Activated T-helper 9 cell treated with anti-CD3 and anti-CD28 coated beads, Interleukin-2, amount 50 U/mL, for 16 hours (primary cell): ENCODE measurements around the gene AKIRIN2.
"Not testable (repeated sequence)": the region's sequence is repeated elsewhere in the genome, so short reads cannot be mapped to it uniquely, and the experiment has no call there.

Source experiments
- DNase-seq: peaks from one replicate; pipeline ENCODE4 v3.0.0-alpha.2; 2020; ENCODE audit warnings: low read depth

Gene AKIRIN2

GRCh38 chr6:87687296-87687695 lies 14.7 kb downstream of the AKIRIN2 start:
- no peak for DNase-seq

DNA sequence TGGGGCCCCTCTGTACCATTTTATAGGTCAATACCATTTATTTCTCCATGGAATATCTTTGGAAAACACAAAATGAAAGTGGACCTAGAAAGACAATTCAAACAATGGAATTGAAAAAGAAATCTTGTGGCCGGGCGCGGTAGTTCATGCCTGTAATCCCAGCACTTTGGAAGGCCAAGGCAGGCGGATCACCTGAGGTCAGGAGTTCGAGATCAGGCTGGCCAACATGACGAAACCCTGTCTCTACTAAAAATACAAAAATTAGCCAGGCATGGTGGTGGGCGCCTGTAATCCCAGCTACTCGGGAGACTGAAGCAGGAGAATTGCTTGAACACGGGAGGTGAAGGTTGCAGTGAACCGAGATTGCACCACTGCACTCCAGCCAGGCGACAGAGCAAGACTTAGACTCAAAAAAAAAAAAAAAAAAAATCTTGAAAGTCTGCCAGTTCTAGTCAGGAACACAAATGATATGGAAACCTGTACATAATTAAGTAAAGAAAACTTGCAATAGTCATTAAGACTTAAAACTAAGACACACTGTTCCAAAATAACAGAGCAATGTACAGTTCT lies 15.3 kb downstream of the AKIRIN2 start:
- DNase-seq = not testable (repeated sequence)

GRCh38 chr6:87684895-87685654 lies 17.0 kb downstream of the AKIRIN2 start:
- no peak for DNase-seq

- DNase-seq = no peak
These were observed 18.1 kb downstream of the AKIRIN2 start for GRCh38 chr6:87683890-87684289.

DNA sequence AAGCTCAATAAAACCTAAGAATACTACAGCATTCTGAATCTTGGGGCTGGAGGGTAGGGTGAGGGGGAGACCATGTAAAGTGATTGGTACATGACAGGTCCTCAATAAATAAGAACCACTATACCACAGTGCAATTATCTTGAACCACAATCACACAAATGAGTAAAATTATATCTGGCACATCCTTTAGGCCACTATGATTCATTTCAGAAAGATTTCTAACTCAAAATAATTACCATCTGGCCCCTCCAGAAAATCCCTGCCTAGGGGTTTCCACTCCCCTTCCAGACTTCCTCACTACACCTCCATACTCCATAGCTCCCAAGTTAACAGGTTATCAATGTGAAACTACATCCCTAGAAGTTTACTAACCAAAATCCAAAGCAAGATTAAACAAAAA lies 19.7 kb downstream of the AKIRIN2 start:
- no peak for DNase-seq

- DNase-seq = no peak
These were observed 26.9 kb downstream of the AKIRIN2 start for GRCh38 chr6:87675004-87675681.

DNA sequence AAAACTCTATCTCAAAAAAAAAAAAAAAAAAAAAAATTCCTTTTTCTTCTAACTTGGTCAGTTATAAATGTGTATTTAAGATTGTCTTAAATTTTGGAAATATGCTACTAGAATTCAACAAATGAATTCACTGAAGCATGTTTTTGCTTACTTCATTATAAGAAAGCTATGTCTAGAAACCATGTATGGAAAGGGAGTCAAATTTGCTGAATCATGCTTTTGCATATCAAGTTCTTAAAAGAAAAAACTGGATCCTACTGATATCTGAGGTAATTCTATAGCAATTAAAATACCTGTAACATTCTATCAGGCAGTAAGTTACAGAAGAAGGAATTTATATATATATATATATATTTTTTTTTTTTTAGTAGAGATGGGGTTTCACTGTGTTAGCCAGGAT lies 27.7 kb downstream of the AKIRIN2 start:
- no peak for DNase-seq

DNA sequence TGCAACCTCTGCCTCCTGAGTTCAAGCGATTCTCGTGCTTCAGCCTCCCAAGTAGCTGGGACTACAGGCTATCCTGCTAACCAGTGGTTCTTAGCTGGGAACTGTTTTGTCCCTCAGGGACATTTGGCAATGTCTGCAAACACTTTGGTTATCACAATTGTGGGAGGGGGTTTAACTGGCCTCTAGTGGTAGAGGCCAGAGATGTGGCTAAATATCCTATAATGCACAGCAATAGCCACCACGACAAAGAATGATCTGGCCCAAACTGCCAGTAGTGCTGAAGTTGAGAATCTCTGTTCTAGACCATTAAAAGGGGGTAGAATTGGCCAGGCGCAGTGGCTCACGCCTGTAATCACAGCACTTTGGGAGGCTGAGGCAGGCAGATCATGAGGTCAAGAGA lies 28.8 kb downstream of the AKIRIN2 start:
- no peak for DNase-seq

DNA sequence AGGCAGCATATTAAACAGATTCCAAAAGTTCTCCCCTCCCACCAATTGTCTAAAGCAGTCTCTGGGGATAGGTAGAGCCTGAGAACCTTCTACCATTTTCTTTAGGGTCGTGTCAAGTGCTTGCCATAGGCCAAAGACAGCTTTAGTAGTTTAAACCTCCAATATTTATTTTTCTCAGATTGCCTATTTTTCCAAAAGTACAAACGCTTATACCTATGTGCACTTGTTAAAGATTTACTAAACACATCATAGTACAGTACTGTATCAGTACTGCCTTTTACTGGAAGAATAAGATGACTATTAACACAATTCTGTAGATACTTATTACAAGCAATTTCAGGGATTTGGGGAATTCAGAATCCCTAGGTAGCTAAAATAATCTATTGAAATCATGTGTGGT lies 29.4 kb downstream of the AKIRIN2 start:
- DNase-seq = no peak

DNA sequence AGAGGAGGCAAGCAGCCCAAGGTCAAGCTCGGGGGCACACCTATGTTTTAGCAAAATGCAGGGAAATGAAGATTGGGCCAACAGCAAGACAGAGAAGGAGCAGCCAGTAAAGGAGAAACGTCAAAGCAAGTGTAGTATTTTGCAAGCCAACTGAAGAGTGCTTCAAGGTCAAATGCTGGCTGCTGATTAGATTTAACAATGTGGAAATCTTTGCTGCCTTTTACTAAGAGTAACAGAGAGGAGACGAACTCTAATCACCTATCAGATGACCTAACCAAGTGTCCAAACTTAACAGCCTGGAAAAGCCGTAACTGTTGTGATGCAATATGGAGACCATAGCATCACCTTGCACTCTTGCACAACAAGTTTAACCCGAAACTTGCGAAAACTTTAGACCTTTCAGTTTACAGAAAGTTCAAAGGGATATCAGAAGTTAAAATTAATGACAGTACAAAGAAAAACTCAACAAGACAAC lies 30.4 kb downstream of the AKIRIN2 start:
- DNase-seq = no peak

DNA sequence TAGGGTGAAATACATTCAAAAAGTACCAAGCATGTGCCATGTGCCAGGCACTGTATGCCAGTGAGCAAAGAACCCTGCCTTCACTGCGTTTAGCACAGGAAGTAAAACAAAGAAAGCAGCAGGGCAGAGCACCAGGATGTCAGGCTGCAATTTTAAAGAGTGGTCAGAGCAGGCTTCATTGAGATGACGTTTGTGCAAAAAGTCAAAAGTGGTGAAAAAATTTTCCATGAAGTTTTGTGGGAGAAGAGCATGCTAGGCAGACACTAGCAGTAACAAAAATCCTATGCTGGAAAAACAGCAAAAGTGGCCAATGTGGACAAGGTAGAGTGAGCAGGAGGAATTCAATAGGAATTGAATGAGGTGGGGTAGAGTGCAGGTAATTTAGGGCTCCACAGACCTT lies 31.3 kb downstream of the AKIRIN2 start:
- no peak for DNase-seq

DNA sequence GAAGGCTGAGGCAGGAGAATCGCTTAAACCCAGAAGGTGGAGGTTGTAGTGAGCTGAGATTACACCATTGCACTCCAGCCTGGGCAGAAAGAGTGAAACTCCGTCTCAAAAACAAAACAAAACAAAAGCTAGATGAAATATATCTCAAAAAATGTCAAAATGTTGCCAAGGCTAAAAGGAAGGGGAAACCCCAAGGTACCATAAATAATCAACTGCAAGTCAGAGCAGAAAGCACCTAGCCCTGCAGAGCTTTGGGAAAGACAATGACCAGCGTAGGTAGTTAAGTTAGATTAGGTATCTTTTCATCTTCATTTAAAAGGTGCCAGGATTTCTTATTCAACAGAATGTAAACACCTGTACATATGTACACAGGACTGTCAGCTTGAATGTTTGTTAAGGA lies 33.0 kb downstream of the AKIRIN2 start:
- no peak for DNase-seq

- DNase-seq = no peak
These were observed 34.0 kb downstream of the AKIRIN2 start for GRCh38 chr6:87668013-87668412.

DNA sequence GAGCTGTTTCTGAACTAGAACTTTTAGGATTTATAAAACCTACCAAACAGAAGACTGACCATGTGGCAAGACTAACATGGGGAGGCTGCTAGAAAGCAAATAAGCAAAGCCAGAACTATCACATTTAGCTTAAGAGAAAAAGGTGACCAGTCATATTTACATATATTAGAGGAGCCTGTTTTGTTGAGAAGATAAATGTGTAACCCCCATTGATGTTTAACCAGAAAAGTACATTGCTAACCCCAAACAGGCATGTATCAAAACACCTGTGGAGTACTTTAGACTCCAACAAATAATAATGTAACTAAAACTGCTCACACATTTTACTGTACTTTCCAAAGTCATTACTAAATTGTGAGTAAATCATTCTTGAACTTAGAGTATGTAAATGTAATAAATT lies 35.0 kb downstream of the AKIRIN2 start:
- DNase-seq = no peak

DNA sequence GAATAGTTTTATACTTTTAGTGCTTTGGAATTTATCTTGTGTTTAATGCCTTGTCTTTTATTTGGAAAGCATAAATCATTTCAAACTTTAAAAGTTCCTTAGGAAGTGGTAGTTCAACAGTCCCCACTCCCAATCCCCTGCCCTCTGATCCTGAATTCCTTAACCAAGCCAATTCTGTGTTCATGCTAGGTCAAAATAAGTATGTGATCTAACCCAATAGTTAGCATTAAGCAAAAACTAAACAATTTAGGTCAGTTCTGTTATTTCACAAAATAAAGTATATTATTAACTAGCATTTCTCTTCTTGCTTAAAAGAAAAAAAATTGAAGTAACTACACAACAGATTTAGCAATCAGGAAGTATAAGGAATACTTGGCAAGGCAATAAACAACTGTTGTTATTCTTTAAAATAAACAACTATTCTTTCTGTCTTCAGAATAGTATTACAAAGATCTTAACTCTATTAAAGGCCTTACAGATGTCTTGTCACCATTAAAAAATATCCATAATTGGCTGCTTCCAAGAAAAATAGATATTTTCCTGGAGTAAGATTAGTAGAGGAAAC lies 37.0 kb downstream of the AKIRIN2 start:
- DNase-seq = no peak

- DNase-seq = no peak
These were observed 38.6 kb downstream of the AKIRIN2 start for GRCh38 chr6:87663434-87663833.

DNA sequence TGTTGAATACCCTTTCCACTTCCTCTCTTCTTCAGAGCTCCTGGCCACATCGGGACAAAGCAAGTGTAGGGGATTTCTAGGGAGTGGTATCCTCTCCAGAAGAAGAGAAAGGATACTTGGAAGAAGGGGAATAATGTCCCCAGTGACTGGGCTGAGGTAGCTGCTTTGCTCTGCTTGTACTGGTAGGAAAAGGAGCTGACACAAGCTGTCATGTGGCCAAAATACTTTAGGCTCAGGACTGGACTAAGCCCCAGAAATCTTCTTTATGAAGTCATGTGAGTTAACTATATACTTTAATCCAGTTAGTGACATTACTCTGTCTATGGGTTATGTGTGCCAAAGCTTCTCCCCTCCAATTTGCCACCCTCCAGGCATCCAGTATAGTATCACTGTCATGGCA lies 40.5 kb downstream of the AKIRIN2 start:
- DNase-seq = no peak

DNA sequence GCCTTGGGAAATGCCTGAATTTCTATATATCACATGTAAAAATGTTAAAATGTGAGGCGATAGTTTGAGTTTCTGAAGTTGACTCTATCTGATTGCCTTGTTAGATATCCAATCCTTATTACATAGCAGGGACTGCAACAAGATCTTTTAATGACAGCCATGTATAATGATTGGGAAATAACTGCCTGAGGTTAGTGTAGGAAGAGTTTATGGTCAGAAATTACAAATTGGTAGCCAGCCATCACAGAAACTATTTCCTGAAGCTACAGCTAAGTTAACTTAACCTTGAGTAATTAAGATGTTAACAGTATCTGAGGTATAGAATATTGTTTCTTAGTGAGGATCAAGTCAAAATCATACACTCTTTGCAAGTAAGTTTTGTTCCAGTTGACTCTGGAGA lies 41.0 kb downstream of the AKIRIN2 start:
- no peak for DNase-seq

DNA sequence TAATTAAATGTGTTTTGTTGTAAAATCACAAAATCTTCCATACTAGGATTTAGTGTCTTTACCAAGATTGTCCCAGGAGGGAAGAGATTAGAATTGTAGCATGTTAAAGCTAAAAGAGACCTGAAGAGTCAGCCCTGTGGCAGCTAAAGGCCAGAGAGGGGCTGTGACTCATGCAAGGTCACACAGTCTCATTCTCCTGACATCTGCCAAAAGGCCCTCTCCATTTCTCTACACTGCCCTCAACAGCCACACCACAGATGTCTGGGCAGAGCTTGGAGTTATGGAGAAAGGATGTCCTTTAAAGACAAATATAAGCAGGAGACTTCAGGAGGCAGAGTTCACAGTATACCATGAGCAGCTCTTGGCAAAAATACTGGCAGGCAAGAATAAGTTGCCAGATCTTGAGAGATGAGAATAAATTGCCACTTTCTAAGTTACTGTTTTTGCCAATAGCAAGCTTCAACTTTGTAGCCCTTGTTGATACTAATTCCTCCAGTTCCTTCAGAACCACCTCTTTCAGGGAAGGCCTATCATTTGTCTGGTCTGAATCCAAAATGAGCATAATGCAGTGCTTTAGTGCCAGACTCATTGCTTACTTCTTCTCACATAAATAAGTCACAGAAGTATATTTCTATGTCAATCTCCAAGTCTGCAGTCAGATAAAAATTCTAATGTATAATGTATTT lies 41.7 kb downstream of the AKIRIN2 start:
- no peak for DNase-seq

GRCh38 chr6:87658516-87658915 lies 43.5 kb downstream of the AKIRIN2 start:
- DNase-seq = no peak

- no peak for DNase-seq
These were observed 45.2 kb downstream of the AKIRIN2 start for GRCh38 chr6:87656857-87657256.

GRCh38 chr6:87655824-87656223 lies 46.2 kb downstream of the AKIRIN2 start:
- no peak for DNase-seq
